ENCODE data around the gene SNRNP27.

SNRNP27 gene

DNA sequence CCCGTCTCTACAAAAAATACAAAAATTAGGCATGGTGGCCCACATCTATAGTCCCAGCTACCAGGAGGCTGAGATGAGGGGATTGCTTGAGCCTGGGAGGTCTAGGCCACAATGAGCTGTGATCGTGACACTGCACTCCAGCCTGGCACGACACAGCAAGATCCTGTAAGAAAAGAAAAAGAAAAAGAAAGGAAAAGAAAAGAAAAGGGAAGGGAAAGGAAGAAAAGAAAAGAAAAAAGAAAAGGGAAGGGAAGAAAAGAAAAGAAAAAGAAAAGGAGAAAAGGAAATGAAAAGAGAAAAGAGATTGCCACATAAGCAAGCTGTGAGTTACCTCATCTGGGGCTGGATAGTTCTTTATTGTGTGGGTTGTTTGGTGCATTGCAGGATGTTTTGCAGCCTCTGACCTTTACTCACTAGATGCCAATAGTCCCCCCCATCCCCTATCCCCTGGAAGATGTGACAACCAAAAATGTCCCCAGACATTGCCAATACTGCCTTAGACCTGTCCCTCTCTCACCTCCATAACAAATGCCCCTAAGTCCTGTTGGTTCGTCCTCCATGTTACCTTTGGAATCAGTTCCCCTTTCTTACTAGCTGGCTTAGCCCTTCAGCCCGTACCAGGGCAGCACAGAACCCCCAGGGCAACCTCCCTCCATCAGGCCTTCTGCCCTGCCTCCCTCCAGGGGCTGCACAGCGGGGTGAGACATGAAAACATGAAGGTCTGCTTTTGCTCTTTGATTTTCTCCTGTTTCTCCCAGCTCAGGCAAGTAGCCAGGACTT lies 58.8 kb downstream of the SNRNP27 start:
- Mint-ChIP-seq H3K4me1 (peaks cover 13% of the 10 kb centered on the region), H3K36me3 (ENCODE audit: low read depth) (no peaks in the 10 kb centered on the region), H3K9me3 (no peaks in the 10 kb centered on the region), H3K27ac (no peak overlapping the region), H3K27me3 (ENCODE audit: low read depth, poor library complexity) (peaks cover 21% of the 10 kb centered on the region), H3K4me3 (no peak overlapping the region)
- TF ChIP-seq, protein P1, sequence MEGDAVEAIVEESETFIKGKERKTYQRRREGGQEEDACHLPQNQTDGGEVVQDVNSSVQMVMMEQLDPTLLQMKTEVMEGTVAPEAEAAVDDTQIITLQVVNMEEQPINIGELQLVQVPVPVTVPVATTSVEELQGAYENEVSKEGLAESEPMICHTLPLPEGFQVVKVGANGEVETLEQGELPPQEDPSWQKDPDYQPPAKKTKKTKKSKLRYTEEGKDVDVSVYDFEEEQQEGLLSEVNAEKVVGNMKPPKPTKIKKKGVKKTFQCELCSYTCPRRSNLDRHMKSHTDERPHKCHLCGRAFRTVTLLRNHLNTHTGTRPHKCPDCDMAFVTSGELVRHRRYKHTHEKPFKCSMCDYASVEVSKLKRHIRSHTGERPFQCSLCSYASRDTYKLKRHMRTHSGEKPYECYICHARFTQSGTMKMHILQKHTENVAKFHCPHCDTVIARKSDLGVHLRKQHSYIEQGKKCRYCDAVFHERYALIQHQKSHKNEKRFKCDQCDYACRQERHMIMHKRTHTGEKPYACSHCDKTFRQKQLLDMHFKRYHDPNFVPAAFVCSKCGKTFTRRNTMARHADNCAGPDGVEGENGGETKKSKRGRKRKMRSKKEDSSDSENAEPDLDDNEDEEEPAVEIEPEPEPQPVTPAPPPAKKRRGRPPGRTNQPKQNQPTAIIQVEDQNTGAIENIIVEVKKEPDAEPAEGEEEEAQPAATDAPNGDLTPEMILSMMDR (IDR thresholded peaks at IDR 0.05): no peak
- DNase-seq: no peak

DNA sequence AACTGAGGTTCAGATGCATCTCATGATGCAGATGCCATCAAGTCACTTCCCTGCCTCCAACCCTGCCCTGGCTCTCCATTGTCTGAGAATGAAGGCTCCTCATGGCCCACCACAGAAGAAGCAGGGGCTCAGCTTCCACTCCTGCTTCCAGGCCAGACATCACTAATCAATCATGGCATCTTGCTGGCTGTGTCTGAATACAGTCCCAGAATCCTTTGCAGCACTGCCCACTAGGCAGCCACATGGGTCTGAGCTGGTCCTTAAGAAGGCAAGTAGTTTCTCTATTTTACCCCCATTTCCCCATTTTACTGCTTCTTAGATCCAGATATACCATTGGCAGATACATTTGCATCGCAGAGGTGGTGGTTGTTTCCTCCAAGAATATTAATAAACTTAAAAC lies 60.3 kb downstream of the SNRNP27 start:
- Mint-ChIP-seq H3K9me3 (no peaks in the 10 kb centered on the region), H3K4me1 (peaks cover 7% of the 10 kb centered on the region), H3K27me3 (ENCODE audit: low read depth, poor library complexity) (peaks cover 29% of the 10 kb centered on the region), H3K36me3 (ENCODE audit: low read depth) (no peaks in the 10 kb centered on the region), H3K27ac (no peak overlapping the region), H3K4me3 (no peak overlapping the region)
- no peak for DNase-seq
- TF ChIP-seq, protein P1 (IDR thresholded peaks at IDR 0.05): no peak

All from nephron progenitor cell (in vitro differentiated cells).